Measurements from ENCODE around the gene LILRB4. TPM values are rescaled to one million over a fixed set of nuclear protein-coding genes. Genes with fewer than 3 reads are reported as not detected.

The LILRB4 gene
- total RNA-seq, 2 donors from 2014 or later: not detected

DNA sequence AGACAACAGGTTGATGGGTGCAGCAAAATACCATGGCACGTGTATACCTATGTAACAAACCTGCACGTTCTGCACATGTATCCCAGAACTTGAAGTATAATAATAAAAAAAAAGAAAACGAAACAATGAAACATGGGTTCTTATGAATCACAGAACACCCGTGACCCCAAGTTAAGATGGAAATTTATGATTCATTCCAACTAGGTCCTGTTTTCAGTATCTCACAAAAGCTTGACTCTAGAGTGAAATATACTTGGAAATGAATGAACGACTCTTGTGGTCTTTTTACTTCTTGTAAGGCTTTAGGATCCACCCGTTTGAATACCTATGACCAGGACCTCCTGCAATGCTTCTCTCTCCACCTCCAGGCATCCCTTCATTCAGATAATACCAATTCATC, 3.5 kb upstream of the LILRB4 start:
- no peaks in the 10 kb centered on the region for H3K36me3 Mint-ChIP-seq (ENCODE audit: low read depth)
- peaks cover 95% of the 10 kb centered on the region for H3K9me3 Mint-ChIP-seq
- no peaks in the 10 kb centered on the region for H3K4me1 Mint-ChIP-seq
- Histone ChIP-seq H3K27me3 (ENCODE audit: control insufficient read depth, insufficient read depth, low read length, poor library complexity, severe bottlenecking) (no peaks in the 10 kb centered on the region), H3K9me3 (ENCODE audit: control insufficient read depth, low read length) (peaks cover 38% of the 10 kb centered on the region), H3K4me3 (ENCODE audit: low read length) (no peak overlapping the region), H3K4me1 (ENCODE audit: control insufficient read depth, insufficient read depth, low read length) (no peaks in the 10 kb centered on the region), H3K36me3 (ENCODE audit: control insufficient read depth, insufficient read depth, low read length) (no peaks in the 10 kb centered on the region), H3K9ac (ENCODE audit: extremely low read depth, low read length, poor library complexity, severe bottlenecking) (no peak overlapping the region), H3K27ac (ENCODE audit: low read depth, low read length) (no peak overlapping the region)
- no peak for DNase-seq
- no peak overlapping the region for H3K27ac Mint-ChIP-seq
- H3K4me3 Mint-ChIP-seq: no peak overlapping the region
- TF ChIP-seq, protein P1, sequence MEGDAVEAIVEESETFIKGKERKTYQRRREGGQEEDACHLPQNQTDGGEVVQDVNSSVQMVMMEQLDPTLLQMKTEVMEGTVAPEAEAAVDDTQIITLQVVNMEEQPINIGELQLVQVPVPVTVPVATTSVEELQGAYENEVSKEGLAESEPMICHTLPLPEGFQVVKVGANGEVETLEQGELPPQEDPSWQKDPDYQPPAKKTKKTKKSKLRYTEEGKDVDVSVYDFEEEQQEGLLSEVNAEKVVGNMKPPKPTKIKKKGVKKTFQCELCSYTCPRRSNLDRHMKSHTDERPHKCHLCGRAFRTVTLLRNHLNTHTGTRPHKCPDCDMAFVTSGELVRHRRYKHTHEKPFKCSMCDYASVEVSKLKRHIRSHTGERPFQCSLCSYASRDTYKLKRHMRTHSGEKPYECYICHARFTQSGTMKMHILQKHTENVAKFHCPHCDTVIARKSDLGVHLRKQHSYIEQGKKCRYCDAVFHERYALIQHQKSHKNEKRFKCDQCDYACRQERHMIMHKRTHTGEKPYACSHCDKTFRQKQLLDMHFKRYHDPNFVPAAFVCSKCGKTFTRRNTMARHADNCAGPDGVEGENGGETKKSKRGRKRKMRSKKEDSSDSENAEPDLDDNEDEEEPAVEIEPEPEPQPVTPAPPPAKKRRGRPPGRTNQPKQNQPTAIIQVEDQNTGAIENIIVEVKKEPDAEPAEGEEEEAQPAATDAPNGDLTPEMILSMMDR (conservative IDR thresholded peaks at IDR 0.05): no peak
- 76 to 79% methylated on average over 5 to 6 of the region's 6 CpGs for WGBS, 2 experiments (ENCODE audit: insufficient coverage in 1 of 2, insufficient read length in 1 of 2)
- no peaks in the 10 kb centered on the region for H3K27me3 Mint-ChIP-seq (ENCODE audit: insufficient read depth)

DNA sequence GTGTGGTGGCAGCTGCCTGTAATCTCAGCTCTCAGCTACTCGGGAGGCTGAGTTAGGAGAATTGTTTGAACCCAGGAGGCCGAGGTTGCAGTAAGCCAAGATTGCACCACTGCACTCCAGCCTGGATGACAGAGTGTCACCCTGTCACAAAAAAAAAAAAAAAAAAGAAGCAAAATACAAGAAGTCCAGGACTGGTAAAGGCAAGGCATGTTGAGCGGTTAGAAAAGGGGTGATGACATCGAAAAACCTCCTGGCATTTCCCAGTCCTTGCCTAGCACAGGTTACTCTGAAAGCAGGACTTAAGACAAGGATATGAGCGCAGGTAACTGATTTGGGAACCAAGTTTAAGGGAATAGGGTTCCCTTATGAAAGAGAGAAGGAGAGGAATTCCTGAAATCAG, 2.5 kb upstream of the LILRB4 start:
- Histone ChIP-seq H3K27ac (ENCODE audit: low read depth, low read length) (no peak overlapping the region), H3K36me3 (ENCODE audit: control insufficient read depth, insufficient read depth, low read length) (no peaks in the 10 kb centered on the region), H3K9me3 (ENCODE audit: control insufficient read depth, low read length) (peaks cover 29% of the 10 kb centered on the region), H3K4me3 (ENCODE audit: low read length) (no peak overlapping the region), H3K9ac (ENCODE audit: extremely low read depth, low read length, poor library complexity, severe bottlenecking) (no peak overlapping the region), H3K4me1 (ENCODE audit: control insufficient read depth, insufficient read depth, low read length) (no peaks in the 10 kb centered on the region), H3K27me3 (ENCODE audit: control insufficient read depth, insufficient read depth, low read length, poor library complexity, severe bottlenecking) (no peaks in the 10 kb centered on the region)
- Mint-ChIP-seq H3K4me3 (no peak overlapping the region), H3K4me1 (no peaks in the 10 kb centered on the region), H3K9me3 (peaks cover 93% of the 10 kb centered on the region), H3K36me3 (ENCODE audit: low read depth) (no peaks in the 10 kb centered on the region), H3K27me3 (ENCODE audit: insufficient read depth) (no peaks in the 10 kb centered on the region), H3K27ac (no peak overlapping the region)
- TF ChIP-seq, protein P1 (conservative IDR thresholded peaks at IDR 0.05): no peak
- WGBS, 2 experiments (ENCODE audit: insufficient coverage in 1 of 2, insufficient read length in 1 of 2): 76 to 79% methylated on average over 4 to 5 of the region's 5 CpGs
- no peak for DNase-seq

DNA sequence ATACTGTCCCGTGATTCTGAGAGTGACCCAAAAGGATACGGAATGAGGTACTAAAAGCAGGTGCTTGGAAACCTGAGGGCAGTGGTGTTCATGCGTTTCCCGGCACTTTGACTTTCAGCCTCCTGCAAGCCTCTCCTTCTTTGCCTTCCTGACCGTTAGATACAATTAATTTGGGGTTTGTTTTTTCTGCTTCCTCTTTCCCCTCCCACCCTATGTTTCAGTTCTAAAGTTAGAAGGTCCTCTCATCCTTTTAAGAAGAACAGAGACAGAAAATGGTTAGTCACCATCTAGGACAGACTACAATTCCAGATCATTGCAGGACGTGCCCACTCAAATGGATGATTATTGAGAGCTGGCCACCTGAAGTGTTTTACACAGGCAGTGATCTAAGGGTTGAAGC, 1.8 kb upstream of the LILRB4 start:
- peaks cover 93% of the 10 kb centered on the region for H3K9me3 Mint-ChIP-seq
- Histone ChIP-seq H3K27ac (ENCODE audit: low read depth, low read length) (no peak overlapping the region), H3K4me3 (ENCODE audit: low read length) (no peak overlapping the region), H3K36me3 (ENCODE audit: control insufficient read depth, insufficient read depth, low read length) (no peaks in the 10 kb centered on the region), H3K9ac (ENCODE audit: extremely low read depth, low read length, poor library complexity, severe bottlenecking) (no peak overlapping the region), H3K27me3 (ENCODE audit: control insufficient read depth, insufficient read depth, low read length, poor library complexity, severe bottlenecking) (no peaks in the 10 kb centered on the region), H3K4me1 (ENCODE audit: control insufficient read depth, insufficient read depth, low read length) (no peaks in the 10 kb centered on the region), H3K9me3 (ENCODE audit: control insufficient read depth, low read length) (peaks cover 27% of the 10 kb centered on the region)
- H3K4me1 Mint-ChIP-seq: no peaks in the 10 kb centered on the region
- no peak for DNase-seq
- no peak overlapping the region for H3K27ac Mint-ChIP-seq
- TF ChIP-seq, protein P1 (conservative IDR thresholded peaks at IDR 0.05): no peak
- 79 to 82% methylated on average over 5 to 6 of the region's 6 CpGs for WGBS, 2 experiments (ENCODE audit: insufficient coverage in 1 of 2, insufficient read length in 1 of 2)
- no peak overlapping the region for H3K4me3 Mint-ChIP-seq
- no peaks in the 10 kb centered on the region for H3K36me3 Mint-ChIP-seq (ENCODE audit: low read depth)
- no peaks in the 10 kb centered on the region for H3K27me3 Mint-ChIP-seq (ENCODE audit: insufficient read depth)

All from endodermal cell (in vitro differentiated cells).